Measurements from ENCODE around the gene IL6ST.
"Not testable (repeated sequence)": the region's sequence is repeated elsewhere in the genome, so short reads cannot be mapped to it uniquely, and the experiment has no call there.

Gene IL6ST

DNA sequence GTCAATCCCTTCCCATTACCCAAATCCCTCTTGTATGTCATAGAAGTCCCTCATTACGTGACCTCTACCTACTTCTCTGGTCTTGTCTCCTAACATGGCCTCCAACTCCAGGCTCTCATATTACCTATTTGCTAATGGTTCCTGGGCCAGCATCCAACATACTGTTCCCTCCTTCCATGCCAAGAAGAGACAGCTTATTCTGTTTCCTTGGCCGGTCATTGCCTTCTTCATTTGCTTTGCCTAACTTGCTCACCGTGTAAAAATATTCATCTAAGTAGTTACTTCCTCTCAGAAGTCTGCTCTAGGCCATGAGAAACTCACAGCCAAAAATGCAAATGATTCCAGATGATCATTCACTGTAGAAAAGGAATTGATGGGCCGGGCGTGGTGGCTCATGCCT lies 8.9 kb upstream of the IL6ST start:
- DNase-seq: no peak

DNA sequence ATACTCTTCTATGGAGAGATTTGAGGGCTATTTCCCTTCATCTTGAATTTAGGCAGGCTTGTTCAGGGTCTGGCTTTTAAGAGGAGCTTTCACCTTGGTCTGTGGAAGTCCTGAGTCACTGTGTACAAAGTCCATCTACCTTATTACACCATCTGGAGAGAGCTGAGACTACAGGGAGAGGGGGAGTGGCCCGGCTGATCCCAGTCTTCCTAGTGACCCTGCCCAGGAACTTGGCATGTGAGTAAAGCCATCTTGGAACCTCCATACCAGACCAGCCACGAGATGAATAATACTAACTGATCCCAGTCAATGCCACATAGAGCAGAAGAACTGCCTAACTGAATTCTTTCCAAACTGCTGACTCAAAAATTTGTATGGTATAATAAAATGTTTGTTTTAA lies 8.4 kb upstream of the IL6ST start:
- DNase-seq: no peak

DNA sequence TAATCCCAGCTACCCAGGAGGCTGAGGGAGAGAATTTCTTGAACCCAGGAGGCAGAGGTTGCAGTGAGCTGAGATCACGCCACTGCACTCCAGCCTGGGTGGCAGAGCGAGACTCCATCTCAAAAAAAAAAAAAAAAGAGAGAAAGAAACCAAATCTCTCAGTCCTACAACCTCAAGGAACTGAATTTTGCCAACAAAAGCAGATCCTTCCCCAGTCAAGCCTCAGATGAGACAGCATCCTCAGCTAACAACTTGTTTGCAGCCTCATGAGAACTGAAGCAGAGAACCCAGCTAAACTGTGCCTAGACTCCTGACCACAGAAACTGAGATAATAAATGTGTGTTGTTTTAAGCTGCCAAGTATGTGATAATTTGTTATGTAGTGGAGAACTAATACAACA lies 7.5 kb upstream of the IL6ST start:
- no peak for DNase-seq

DNA sequence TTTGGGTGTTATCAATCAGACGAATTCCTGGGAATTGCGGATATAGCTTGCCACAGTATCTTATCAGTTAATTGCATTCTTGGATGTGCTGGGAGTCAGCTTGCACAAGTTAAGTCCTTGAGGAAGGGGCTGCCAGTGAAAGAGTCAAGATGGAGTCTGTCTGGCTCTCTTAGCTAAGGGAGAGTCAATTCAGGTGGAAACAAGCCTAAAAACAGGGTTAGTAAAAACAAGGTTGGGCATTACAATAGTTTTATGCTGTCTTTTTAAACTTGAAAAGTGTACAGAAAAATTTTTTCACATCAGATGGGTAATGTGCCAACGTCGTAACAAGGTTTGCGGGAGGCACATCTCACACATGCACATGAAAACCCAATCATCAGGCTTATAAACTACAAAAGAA lies 5.5 kb upstream of the IL6ST start:
- not testable (repeated sequence) for DNase-seq

DNA sequence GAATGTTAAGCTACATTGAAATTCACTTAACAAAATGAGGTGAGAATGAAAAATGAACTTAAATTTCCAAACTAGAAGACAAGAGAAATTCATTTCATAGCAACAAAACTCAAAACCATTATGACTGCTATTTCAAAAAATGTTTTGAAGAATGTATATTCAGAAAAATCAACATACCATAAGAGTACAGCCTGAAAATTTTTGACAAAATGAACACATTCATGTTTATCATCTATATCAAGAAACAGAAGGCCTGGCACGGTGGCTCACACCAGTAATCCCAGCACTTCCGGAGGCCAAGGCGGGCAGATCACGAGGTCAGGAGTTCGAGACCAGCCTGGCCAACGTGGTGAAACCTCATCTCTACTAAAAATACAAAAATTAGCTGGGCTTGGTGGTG lies 4.2 kb upstream of the IL6ST start:
- no peak for DNase-seq

DNA sequence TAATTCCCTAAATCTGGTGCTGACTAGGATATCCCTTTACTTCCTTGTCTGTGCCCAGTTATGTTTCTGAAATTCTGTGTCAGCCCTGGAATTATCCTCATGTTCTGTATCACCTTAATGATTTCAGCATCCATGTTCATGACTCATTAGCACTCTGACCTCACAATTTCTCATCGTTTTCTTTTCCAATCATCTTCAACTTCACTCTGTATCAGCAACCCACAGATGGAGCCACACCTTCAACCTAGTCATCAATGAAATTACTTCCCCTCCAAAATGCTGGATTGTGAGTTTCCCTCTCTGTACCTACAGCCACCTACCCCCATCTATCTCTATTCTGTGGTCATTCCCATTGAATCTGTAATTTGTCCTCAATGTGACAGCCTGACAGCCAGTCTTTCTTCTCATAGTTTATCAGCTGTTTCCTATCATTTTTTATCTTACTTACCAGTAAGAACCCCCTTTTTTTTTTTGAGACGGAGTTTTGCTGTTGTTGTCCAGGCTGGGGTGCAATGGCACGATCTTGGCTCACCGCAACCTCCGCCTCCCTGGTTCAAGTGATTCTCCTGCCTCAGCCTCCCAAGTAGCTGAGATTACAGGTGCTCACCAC lies 3.1 kb upstream of the IL6ST start:
- DNase-seq: no peak

DNA sequence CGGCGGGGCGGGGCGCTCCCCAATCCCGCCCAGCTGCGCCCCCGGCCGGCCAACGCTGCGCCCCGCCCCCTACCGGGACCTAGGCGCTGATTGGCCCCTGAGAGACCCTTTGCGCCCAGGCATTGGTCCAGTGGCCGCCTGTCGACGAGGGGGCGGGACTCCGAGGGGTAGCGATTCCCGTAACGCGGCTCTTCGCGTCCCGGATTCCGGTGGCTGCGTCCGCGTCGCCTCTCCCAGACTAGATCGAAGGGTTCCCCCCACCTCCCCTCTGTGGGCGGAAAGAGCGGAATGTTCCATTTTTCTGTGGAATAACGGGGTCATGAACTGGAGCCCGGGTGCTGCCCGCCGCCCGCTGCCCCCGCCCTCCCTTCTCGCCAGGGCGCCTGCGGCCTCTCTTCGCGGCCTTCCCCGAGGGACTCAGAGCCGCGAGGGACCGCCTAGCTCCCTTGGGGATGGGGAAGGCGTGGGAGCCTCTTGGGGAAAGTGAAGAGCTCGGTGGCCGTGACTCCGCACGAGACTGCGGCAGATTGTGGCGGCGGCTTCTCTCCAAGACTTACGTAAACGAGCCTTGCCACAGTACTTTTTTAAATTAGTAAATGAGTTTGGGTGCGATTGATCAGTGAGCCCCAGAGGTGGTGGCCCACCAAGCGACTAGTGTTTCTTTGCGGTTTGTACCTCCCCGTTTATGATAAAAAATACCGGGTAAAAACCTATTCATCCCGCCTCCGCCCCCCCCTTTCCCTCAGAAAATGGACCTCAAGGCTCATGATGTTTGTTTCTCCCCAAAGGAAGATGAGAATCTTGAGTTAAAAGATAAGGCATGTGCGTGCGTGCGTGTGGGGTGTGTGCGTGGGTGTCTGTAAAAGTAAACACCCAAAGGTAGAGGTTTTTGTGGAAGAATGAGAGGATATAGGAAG lies 493 bp upstream of the IL6ST start:
- DNase-seq: peak; percentile 71 to 99 (median 95)

DNA sequence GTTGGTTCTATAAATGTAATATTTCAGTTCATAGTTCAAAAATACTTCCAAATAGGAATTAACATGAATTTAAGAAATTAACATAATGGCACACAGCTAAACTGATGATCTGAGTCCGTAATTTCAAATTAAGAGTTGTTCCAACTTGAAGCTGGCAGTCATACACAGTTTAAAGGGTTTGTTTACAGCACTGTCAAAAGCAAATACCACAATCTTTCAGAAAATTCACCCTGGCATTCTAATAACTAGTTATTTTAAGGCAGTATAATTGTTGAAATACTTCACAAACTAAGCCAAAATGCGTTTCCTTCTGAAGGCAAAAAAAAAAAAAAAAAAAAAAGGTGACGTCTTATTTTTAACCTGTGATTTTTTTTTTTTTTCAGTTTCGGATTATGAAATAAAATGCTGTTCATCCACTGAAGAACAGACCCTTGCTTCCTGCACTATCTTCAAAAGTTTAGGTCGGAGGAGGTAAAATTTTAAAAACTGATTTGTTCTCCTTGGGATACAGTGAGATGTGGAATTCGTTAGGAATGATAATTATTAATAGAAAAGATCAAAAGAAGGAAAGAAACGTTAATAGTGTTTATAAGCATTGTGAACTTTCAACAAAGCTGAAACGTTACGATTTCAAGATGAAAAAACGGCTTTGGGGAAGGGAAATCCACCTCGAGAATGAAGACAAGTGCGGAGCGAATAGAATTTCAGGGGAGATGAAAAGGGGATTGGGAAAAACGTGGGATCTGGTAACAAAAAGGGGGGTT lies 850 bp downstream of the IL6ST start:
- peak in 1 of 14 donors; percentile 20 for DNase-seq

DNA sequence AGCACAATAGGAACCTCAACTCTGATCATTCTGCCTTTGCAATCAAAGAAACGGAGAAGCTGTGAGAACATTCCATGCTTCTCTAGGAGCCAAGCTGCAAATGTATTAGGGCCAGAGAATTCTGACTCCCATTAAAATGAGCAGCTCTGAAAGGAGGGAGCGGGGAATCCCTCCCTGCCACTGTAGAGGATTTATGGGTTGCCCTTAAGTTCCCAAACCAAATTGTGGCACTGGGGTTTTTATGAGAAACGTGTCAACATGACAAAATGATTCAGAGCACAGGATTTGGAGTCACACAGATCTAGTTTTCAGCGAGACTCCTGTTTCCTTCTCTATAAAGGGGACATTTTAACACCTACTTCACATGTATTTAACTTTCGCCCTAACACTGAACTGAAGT lies 1.8 kb downstream of the IL6ST start:
- DNase-seq: peak in 9 of 14 donors; percentile 6 to 42 (median 29)

DNA sequence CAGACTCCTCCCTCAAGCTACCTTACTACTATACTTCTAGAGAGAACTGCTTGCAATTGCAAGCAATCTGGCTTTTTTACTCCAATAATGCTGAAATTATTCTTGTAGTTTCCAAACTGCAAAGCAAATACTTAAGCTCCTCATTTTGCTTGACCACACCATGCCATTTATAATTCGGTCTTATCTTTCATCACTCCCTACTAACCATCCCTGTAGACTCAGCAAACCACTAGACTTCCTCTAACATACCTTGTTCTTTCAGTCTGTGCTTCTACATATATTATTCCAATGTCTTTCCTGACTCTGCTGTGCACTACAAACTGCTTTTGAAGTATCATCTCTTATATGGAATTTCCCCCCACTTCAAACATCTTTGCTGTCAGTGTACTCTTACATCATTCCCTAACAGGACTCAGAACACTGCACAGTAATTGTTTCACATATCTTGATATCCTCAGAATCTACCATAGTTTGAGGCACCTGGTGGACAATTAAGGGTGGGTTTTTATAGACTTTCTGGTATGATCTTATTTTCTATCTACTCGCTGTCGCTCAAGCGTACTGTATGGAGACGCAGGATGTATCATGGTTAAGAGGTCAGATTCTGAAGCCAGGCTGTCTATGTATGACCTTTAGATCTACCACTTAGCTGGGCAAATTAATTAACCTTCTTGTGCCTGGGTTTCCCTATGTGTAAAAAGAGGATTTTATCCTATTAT lies 2.8 kb downstream of the IL6ST start:
- DNase-seq: no peak

DNA sequence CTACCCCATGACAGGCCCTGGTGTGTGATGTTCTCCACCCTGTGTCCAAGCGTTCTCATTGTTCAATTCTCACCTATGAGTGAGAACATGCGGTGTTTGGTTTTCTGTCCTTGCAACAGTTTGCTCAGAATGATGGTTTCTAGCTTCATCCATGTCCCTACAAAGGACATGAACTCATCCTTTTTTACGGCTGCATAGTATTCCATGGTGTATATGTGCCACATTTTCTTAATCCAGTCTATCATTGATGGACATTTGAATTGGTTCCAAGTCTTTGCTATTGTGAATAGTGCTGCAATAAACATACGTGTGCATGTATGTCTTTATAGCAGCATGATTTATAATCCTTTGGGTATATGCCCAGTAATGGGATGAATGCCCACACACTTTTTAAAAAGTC lies 3.9 kb downstream of the IL6ST start:
- not testable (repeated sequence) for DNase-seq

DNA sequence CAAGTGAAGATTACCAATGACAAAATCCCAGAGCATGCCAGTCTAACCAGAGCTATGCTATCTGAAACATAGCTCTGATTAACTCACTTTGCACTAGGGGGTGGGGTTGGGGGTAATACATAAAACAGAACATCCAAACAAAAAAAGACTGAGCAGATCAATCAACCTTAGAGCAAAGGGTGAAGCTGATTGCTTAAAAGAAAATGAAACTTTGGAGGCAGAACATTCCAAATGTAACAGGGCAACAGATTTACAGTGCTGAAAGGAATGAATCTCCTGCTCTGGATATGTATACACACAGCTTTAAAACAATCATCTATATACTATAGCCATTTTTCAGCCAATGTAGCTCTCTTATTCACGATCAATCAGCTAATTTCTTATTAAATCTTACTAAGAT lies 4.9 kb downstream of the IL6ST start:
- no peak for DNase-seq

DNA sequence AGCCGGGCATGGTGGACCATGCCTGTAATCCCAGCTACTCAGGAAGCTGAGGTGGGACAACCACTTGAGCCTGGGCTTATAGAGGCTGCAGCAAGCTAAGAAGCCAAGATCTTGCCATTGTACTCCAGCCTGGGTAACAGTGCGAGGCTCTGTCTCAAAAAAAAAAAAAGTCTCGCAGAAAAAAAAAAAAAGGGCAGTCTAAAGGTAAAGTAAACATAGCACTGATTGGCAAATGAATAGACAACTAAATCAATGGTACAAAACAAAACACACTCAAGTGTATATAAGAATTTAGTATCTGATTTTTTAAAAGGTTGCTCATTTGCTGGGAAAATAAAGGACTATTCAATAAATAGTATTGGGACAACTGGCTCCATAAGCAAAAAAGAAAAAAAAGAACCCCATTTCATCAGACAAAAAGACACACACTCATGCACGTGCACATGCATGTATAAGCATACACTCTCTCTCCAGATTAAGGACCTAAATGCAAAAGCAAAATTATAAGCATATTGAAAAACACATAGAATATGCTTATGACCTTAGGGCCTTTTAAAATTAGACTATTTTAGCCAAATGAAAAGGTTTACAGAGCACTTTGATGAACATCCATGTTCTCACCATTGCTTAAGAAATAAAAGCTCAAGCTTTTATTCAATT lies 5.7 kb downstream of the IL6ST start:
- no peak for DNase-seq

DNA sequence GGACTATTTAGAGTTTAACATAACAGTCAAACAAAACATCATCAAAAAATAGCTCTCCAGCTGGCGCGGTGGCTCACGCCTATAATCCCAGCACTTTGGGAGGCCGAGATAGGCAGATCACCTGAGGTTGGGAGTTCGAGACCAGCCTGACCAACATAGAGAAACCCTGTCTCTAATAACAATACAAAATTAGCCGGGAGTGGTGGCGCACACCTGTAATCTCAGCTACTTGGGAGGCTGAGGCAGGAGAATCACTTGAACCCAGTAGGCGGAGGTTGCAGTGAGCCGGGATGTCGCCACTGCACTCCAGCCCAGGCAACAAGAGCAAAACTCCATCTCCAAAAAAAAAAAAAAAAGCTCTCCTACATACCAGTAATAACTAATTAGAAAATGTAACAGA lies 6.3 kb downstream of the IL6ST start:
- not testable (repeated sequence) for DNase-seq

DNA sequence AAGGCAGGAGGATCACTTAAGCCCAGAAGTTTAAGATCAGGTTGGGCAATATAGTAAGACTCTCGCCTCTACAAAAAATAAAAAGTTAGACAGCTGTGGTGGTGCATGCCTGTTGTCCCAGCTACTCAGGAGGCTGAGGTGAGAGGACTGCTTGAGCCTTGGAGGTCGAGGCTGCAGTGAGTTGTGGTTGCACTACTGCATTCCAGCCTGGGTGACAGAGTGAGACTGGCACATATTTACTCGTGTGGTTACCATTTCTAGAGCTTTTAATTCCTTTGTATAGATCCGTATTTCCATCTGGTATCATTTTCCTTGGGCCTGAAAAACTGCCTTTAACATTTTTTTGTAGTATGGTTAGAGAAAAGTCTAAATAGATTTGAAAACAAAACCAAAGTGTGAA lies 7.8 kb downstream of the IL6ST start:
- DNase-seq: no peak

DNA sequence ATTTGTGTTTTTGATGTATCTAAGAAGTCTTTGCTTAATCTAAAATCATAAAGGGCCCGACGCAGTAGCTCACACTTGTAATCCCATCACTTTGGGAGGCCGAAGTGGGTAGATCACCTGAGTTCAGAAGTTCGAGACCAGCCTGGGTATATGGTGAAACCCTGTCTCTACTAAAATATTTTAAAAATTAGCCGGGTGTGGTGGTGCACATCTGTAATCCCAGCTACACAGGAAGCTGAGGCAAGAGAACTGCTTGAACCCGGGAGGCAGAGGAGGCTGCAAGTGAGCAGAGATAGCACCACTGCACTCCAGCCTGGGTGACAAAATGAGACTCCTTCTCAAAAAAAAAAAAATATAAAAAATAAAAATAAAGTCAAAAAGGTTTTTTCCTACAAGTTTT lies 9.6 kb downstream of the IL6ST start:
- no peak for DNase-seq

DNA sequence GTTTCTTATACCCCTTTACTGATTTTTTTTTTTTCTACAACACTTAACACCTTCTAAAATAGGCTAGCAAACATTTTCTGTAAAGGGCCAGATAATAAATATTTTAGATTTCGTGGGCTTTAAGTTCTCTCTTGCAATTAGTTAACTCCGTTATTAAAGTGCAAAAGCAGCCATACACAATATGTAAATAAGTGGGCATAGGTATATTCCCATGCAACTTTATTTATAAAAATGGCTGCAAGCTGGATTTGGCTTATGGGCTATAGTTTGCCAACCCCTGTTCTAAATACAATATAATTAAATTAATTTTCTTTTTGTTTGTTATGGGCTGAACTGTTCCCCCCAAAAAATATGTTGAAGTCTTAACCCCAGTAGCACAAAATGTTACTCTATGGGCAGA lies 10.8 kb downstream of the IL6ST start:
- DNase-seq: no peak

DNA sequence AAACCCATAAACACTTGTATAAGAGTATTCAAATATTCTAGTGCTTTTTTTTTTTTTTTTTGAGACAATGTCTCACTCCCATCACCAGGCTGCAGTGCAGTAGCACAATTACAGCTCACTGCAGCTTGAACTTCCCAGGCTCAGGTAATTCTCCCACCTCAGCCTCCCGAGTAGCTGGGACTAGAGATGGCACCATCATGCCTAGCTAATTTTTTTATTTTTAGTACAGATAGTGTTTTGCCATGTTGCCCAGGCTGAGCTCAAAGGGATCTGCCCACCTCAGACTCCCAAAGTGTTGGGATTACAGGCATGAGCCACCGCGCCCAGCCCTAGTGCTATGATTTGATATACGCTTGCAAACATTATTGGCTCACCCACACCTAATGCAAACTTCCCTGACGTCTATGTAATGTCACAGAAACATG lies 11.8 kb downstream of the IL6ST start:
- DNase-seq: no peak

DNA sequence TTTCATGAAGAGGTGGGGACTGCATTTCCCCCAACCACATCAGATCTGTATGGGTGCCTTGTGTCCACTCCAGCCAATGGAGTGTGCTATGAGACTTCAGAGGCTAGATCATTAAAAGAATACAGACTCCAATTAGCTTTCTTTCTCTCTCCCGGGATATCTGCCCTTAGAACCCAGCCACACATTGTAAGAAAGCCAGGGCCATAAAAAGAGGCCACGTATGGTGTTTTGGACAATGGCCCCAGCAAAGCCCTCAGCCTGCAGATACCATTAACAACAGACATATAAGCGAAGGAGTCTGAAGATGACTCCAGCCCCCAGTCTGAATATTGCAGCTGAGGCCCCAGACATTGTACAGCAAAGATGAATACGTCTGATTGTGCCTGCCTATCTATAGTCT lies 21.5 kb downstream of the IL6ST start:
- no peak for DNase-seq

DNA sequence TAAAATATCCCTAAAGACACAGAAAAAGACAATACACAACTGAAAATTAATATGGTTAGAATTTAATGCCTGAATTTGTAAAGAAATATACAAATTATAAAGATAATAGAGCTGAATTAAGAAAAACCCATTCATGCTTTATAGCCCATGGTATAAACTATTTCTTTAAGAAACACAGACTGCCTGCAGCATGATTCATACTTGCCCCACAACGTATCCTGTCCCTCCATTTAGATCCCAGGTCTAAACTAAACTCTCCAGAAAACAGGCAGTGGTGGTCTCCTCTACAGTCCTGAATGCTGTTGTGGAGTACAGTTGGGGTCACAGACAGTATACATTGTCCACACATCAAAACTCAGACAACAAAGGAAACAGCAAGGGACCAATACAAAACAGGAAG lies 24.8 kb downstream of the IL6ST start:
- no peak for DNase-seq

DNA sequence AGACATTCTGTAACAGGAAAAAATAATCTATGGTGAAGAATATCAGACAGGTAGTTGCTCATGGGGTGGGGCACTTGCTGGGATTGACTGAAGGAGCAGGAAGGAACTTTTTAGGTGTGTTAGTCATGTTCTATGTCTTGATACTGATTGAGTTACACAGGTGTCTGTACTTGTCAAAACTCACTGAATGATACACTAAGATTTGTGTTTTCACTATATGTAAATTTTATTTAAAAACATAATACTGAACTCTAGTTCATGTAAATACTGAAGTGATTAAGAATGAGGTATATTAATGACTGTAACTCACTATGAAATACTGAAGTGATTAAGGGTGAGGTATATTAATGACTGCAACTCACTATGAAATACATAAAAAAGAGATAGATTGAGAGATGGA lies 28.5 kb downstream of the IL6ST start:
- DNase-seq: no peak

DNA sequence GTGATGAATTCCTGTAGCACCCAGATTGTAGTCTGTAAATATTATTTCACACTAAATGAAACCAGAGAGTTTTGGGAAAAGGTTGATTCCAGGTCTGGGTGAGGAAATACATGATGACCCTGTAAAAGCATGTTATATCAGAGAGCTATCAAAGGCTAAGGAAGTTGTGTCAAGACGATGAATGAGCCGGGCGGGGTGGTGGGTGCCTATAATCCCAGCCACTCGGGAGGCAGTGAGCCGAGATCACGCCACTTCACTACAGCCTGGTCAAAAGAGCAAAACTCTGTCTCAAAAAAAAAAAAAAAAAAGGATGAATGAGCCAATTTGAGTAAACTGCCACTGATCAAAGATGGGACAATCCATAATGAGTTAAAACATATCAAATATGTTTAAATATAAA lies 29.2 kb downstream of the IL6ST start:
- no peak for DNase-seq

Measured in C1 segment of cervical spinal cord (tissue), 14 donors.